Sigmoid colon (tissue), 7 donors: ENCODE results near the gene CYB5R4. TPM values are rescaled to one million over a fixed set of nuclear protein-coding genes. Genes with fewer than 3 reads are reported as not detected.

ENCODE experiments used
- DNase-seq: peaks from one replicate; pipeline ENCODE4 v3.0.0-alpha.2; 2019
- H3K27ac ChIP-seq, 4 donors: fragments of 200-600 bp; sonication (generic); one replicate each; pipeline ENCODE4 v1.5.1; 2016 to 2019; ENCODE audit warnings: mild to moderate bottlenecking in 1 of 4
- H3K27me3 ChIP-seq, 3 donors: fragments of 200-600 bp; sonication (generic); one replicate each; pipeline ENCODE4 v1.5.1; 2019; ENCODE audit warnings: mild to moderate bottlenecking in 1 of 3
- H3K36me3 ChIP-seq, 4 donors: fragments of 200-600 bp; sonication (generic); one replicate each; pipeline ENCODE4 v1.5.1; 2016 to 2019
- H3K4me1 ChIP-seq, 4 donors: fragments of 200-600 bp; sonication (generic); one replicate each; pipeline ENCODE4 v1.5.1; 2017 to 2019
- H3K4me3 ChIP-seq, 4 donors: fragments of 200-600 bp; sonication (generic); one replicate each; pipeline ENCODE4 v1.5.1; 2017 to 2019; ENCODE audit warnings: mild to moderate bottlenecking in 2 of 4, moderate library complexity in 1 of 4
- H3K9me3 ChIP-seq, 4 donors: fragments of 200-600 bp in 3 of 4; sonication (generic) in 3 of 4; one replicate each; pipeline versions ENCODE4 v1.5.1 to v1.6.1; 2013 to 2019
- CTCF ChIP-seq, 4 experiments: fragments of 450-650 bp in 3 of 4; fragments of 200-600 bp in 1 of 4; IDR thresholded peaks; one replicate each; pipeline ENCODE4 v1.5.1; 2016 to 2019; ENCODE audit warnings: antibody characterized with exemption in 4 of 4, mild to moderate bottlenecking in 3 of 4, moderate library complexity in 2 of 4
- EP300 ChIP-seq, 4 donors: sonication (generic); formaldehyde crosslinking; IDR thresholded peaks; one replicate each; pipeline ENCODE4 v1.6.1; 2017; ENCODE audit warnings: antibody characterized with exemption in 4 of 4
- POLR2A ChIP-seq, 2 donors: fragments of 450-650 bp; IDR thresholded peaks; one replicate each; pipeline ENCODE4 v1.6.1; 2016; ENCODE audit warnings: antibody characterized with exemption in 2 of 2, mild to moderate bottlenecking in 2 of 2, moderate library complexity in 2 of 2
- POLR2AphosphoS5 ChIP-seq, 4 donors: sonication (generic); formaldehyde crosslinking; IDR thresholded peaks; one replicate each; pipeline ENCODE4 v1.6.1; 2017; ENCODE audit warnings: antibody characterized with exemption in 4 of 4
- WGBS, 2 donors: extraction: QIAGEN DNeasy Blood & Tissue Kit; methylation state at CpG; one replicate each; pipeline ENCODE4 v1.1.7; 2013; 5-methylcytosine and 5-hydroxymethylcytosine counted together
- intact Hi-C: fragments of 100-400 bp; cut with DNase I; formaldehyde crosslinking; loops from one replicate; pipeline ENCODE4 v1.15.1; 2023
- polyA plus RNA-seq, 3 donors: library from polyadenylated mRNA; stranded (reverse); fragments of 200-250 nt; gene quantifications; one replicate each; pipeline ENCODE4 v1.2.3, GENCODE V29; 2013
- total RNA-seq, 4 donors: library from RNA; depleted of rRNA; stranded (reverse); fragments of >200 nt; gene quantifications; one replicate each; pipeline ENCODE4 v1.1.0, GENCODE V29; 2016
- donor health status: healthy with polysubstance abuse.
- donor health status: Bipolar disorder and iron deficiency.
- donor health status: healthy.

CYB5R4 gene
- total and polyA plus RNA-seq, 7 donors: 9.7 to 35.6 (median 14.3) TPM

- WGBS, 2 donors: 78 to 85% methylated on average over 8 of the region's 8 CpGs
- intact Hi-C loops: no loop called here
- no peaks in the 10 kb centered on the region for H3K4me1 ChIP-seq
- H3K27me3 ChIP-seq: no peaks in the 10 kb centered on the region
- H3K27ac ChIP-seq: no peak overlapping the region
- H3K4me3 ChIP-seq: no peak overlapping the region
- TF ChIP-seq POLR2A (IDR thresholded peaks at IDR 0.05) (no peak), POLR2AphosphoS5 (IDR thresholded peaks at IDR 0.05) (no peak), EP300 (IDR thresholded peaks at IDR 0.05) (no peak), CTCF (IDR thresholded peaks at IDR 0.05) (no peak)
- H3K9me3 ChIP-seq: no peaks in the 10 kb centered on the region
- no peaks in the 10 kb centered on the region for H3K36me3 ChIP-seq
- DNase-seq: no peak
Observed at GRCh38 chr6:83976871-83977270, 117.4 kb downstream of the CYB5R4 start.

- intact Hi-C loops: no loop called here
Observed at GRCh38 chr6:83978324-83978734, 118.8 kb downstream of the CYB5R4 start.

GRCh38 chr6:83978997-83979396 is 119.5 kb downstream of the CYB5R4 start:
- intact Hi-C loops: no loop called here
- 63 to 67% methylated on average over 3 of the region's 3 CpGs for WGBS, 2 donors
- no peak for DNase-seq

More at GRCh38 chr6:83978324-83978734, 118.8 kb downstream of the CYB5R4 start:
- Histone ChIP-seq H3K4me1 (no peaks in the 10 kb centered on the region), H3K9me3 (no peaks in the 10 kb centered on the region), H3K27me3 (no peaks in the 10 kb centered on the region), H3K27ac (no peak overlapping the region), H3K36me3 (no peaks in the 10 kb centered on the region), H3K4me3 (no peak overlapping the region)
- WGBS, 2 donors: 67 to 85% methylated on average over 1 of the region's 1 CpG
- no peak for TF ChIP-seq POLR2AphosphoS5 (IDR thresholded peaks at IDR 0.05)
- no peak for TF ChIP-seq EP300 (IDR thresholded peaks at IDR 0.05)
- TF ChIP-seq POLR2A (IDR thresholded peaks at IDR 0.05): no peak
- no peak for TF ChIP-seq CTCF (IDR thresholded peaks at IDR 0.05)
- DNase-seq: no peak

GRCh38 chr6:83984411-83984810 is 124.9 kb downstream of the CYB5R4 start:
- 53 to 98% methylated on average over 1 of the region's 1 CpG for WGBS, 2 donors
- Histone ChIP-seq H3K27ac (no peak overlapping the region), H3K27me3 (no peaks in the 10 kb centered on the region), H3K4me1 (no peaks in the 10 kb centered on the region), H3K4me3 (no peak overlapping the region), H3K9me3 (no peaks in the 10 kb centered on the region), H3K36me3 (no peaks in the 10 kb centered on the region)
- TF ChIP-seq POLR2A (IDR thresholded peaks at IDR 0.05): no peak
- TF ChIP-seq POLR2AphosphoS5 (IDR thresholded peaks at IDR 0.05): no peak
- TF ChIP-seq CTCF (IDR thresholded peaks at IDR 0.05): no peak
- TF ChIP-seq EP300 (IDR thresholded peaks at IDR 0.05): no peak
- DNase-seq: no peak
- intact Hi-C loops: no loop called here

More at GRCh38 chr6:83978997-83979396, 119.5 kb downstream of the CYB5R4 start:
- H3K27ac ChIP-seq: no peak overlapping the region
- H3K9me3 ChIP-seq: no peaks in the 10 kb centered on the region
- H3K4me3 ChIP-seq: no peak overlapping the region
- TF ChIP-seq POLR2A (IDR thresholded peaks at IDR 0.05) (no peak), POLR2AphosphoS5 (IDR thresholded peaks at IDR 0.05) (no peak), CTCF (IDR thresholded peaks at IDR 0.05) (no peak), EP300 (IDR thresholded peaks at IDR 0.05) (no peak)
- no peaks in the 10 kb centered on the region for H3K4me1 ChIP-seq
- H3K36me3 ChIP-seq: no peaks in the 10 kb centered on the region
- H3K27me3 ChIP-seq: no peaks in the 10 kb centered on the region

GRCh38 chr6:83985308-83985713 is 125.8 kb downstream of the CYB5R4 start:
- Histone ChIP-seq H3K27me3 (no peaks in the 10 kb centered on the region), H3K36me3 (no peaks in the 10 kb centered on the region), H3K9me3 (no peaks in the 10 kb centered on the region), H3K4me3 (no peak overlapping the region), H3K4me1 (no peaks in the 10 kb centered on the region), H3K27ac (no peak overlapping the region)
- TF ChIP-seq CTCF (IDR thresholded peaks at IDR 0.05) (no peak), POLR2A (IDR thresholded peaks at IDR 0.05) (no peak), EP300 (IDR thresholded peaks at IDR 0.05) (no peak), POLR2AphosphoS5 (IDR thresholded peaks at IDR 0.05) (no peak)
- intact Hi-C loops: no loop called here
- no peak for DNase-seq
- 90 to 94% methylated on average over 1 of the region's 1 CpG for WGBS, 2 donors
